ENCODE measurements around the gene SMC5. TPM values are rescaled to one million over a fixed set of nuclear protein-coding genes. Genes with fewer than 3 reads are reported as not detected.

SMC5 gene
- total RNA-seq, 1 experiment from 2014 or later: 7.7 TPM

- POLR2A ChIA-PET: no interaction called here
Measured at GRCh38 chr9:70395652-70396051, 136.9 kb downstream of the SMC5 start.

GRCh38 chr9:70398145-70398556, 139.4 kb downstream of the SMC5 start:
- Mint-ChIP-seq H3K4me3 (ENCODE audit: unreplicated experiment) (no peak overlapping the region), H3K27me3 (ENCODE audit: insufficient read depth, unreplicated experiment) (no peaks in the 10 kb centered on the region), H3K9me3 (ENCODE audit: unreplicated experiment) (no peaks in the 10 kb centered on the region), H3K27ac (ENCODE audit: unreplicated experiment) (no peak overlapping the region), H3K4me1 (ENCODE audit: low read depth, unreplicated experiment) (no peaks in the 10 kb centered on the region), H3K36me3 (ENCODE audit: insufficient read depth, unreplicated experiment) (no peaks in the 10 kb centered on the region)
- no peak for DNase-seq
- no peaks in the 10 kb centered on the region for H3K27me3 ChIP-seq (replicated peaks; ENCODE audit: control insufficient read depth, insufficient read depth, low read length)
- intact Hi-C loops (cut with micrococcal nuclease; ENCODE audit: unreplicated experiment): no loop called here
- no peak overlapping the region for H3K4me3 ChIP-seq (ENCODE audit: low read depth, low read length)
- no peaks in the 10 kb centered on the region for H3K36me3 ChIP-seq (ENCODE audit: control insufficient read depth, insufficient read depth, low read length)
- H3K9me3 ChIP-seq: no peaks in the 10 kb centered on the region
- TF ChIP-seq, protein P1, sequence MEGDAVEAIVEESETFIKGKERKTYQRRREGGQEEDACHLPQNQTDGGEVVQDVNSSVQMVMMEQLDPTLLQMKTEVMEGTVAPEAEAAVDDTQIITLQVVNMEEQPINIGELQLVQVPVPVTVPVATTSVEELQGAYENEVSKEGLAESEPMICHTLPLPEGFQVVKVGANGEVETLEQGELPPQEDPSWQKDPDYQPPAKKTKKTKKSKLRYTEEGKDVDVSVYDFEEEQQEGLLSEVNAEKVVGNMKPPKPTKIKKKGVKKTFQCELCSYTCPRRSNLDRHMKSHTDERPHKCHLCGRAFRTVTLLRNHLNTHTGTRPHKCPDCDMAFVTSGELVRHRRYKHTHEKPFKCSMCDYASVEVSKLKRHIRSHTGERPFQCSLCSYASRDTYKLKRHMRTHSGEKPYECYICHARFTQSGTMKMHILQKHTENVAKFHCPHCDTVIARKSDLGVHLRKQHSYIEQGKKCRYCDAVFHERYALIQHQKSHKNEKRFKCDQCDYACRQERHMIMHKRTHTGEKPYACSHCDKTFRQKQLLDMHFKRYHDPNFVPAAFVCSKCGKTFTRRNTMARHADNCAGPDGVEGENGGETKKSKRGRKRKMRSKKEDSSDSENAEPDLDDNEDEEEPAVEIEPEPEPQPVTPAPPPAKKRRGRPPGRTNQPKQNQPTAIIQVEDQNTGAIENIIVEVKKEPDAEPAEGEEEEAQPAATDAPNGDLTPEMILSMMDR (IDR thresholded peaks at IDR 0.05; ENCODE audit: insufficient read depth in 1 of 2, low read depth in 1 of 2, low read length in 1 of 2, severe bottlenecking in 1 of 2, unreplicated experiment in 1 of 2): no peak
- ChIA-PET POLR2A (no interaction called here), CTCF (no interaction called here)
- BruUV-seq (replicated peaks): no TSS peak
- H3K4me1 ChIP-seq: no peaks in the 10 kb centered on the region

More at GRCh38 chr9:70395652-70396051, 136.9 kb downstream of the SMC5 start:
- Histone ChIP-seq H3K36me3 (ENCODE audit: control insufficient read depth, insufficient read depth, low read length) (no peaks in the 10 kb centered on the region), H3K9me3 (no peaks in the 10 kb centered on the region), H3K4me3 (ENCODE audit: low read depth, low read length) (no peak overlapping the region), H3K4me1 (no peaks in the 10 kb centered on the region), H3K27me3 (replicated peaks; ENCODE audit: control insufficient read depth, insufficient read depth, low read length) (no peaks in the 10 kb centered on the region)
- no TSS peak for BruUV-seq (replicated peaks)
- Mint-ChIP-seq H3K4me3 (ENCODE audit: unreplicated experiment) (no peak overlapping the region), H3K4me1 (ENCODE audit: low read depth, unreplicated experiment) (no peaks in the 10 kb centered on the region), H3K9me3 (ENCODE audit: unreplicated experiment) (no peaks in the 10 kb centered on the region), H3K36me3 (ENCODE audit: insufficient read depth, unreplicated experiment) (no peaks in the 10 kb centered on the region), H3K27me3 (ENCODE audit: insufficient read depth, unreplicated experiment) (no peaks in the 10 kb centered on the region), H3K27ac (ENCODE audit: unreplicated experiment) (no peak overlapping the region)
- intact Hi-C loops (cut with micrococcal nuclease; ENCODE audit: unreplicated experiment): no loop called here
- no peak for DNase-seq
- TF ChIP-seq, protein P1 (IDR thresholded peaks at IDR 0.05; ENCODE audit: insufficient read depth in 1 of 2, low read depth in 1 of 2, low read length in 1 of 2, severe bottlenecking in 1 of 2, unreplicated experiment in 1 of 2): no peak
- CTCF ChIA-PET: no interaction called here

DNA sequence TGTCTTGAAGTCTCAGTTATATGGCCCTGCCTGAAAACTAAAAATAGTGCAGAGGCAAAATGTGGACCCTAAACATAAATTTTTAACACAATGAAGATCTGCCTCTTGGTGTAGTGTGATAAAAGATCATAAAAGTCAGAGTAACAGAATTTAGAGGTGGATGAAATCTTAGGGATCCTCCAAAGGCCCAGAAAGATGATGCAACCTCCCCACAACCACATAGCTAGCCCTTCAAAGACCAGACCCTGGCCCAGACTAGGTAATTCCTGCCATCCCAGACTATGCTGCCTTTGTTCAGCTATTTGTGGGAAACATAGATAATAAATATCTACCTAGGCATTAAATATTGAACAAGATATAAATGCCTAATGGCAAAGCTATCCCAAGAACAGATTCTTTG, 140.4 kb downstream of the SMC5 start:
- H3K4me1 Mint-ChIP-seq (ENCODE audit: low read depth, unreplicated experiment): no peaks in the 10 kb centered on the region
- ChIA-PET CTCF (no interaction called here), POLR2A (no interaction called here)
- no TSS peak for BruUV-seq (replicated peaks)
- intact Hi-C loops (cut with micrococcal nuclease; ENCODE audit: unreplicated experiment): no loop called here
- no peaks in the 10 kb centered on the region for H3K36me3 ChIP-seq (ENCODE audit: control insufficient read depth, insufficient read depth, low read length)
- no peaks in the 10 kb centered on the region for H3K4me1 ChIP-seq
- no peaks in the 10 kb centered on the region for H3K36me3 Mint-ChIP-seq (ENCODE audit: insufficient read depth, unreplicated experiment)
- no peak for DNase-seq
- TF ChIP-seq, protein P1 (IDR thresholded peaks at IDR 0.05; ENCODE audit: insufficient read depth in 1 of 2, low read depth in 1 of 2, low read length in 1 of 2, severe bottlenecking in 1 of 2, unreplicated experiment in 1 of 2): no peak
- H3K4me3 Mint-ChIP-seq (ENCODE audit: unreplicated experiment): no peak overlapping the region
- no peak overlapping the region for H3K27ac Mint-ChIP-seq (ENCODE audit: unreplicated experiment)
- H3K27me3 ChIP-seq (replicated peaks; ENCODE audit: control insufficient read depth, insufficient read depth, low read length): no peaks in the 10 kb centered on the region
- no peak overlapping the region for H3K4me3 ChIP-seq (ENCODE audit: low read depth, low read length)
- H3K9me3 ChIP-seq: no peaks in the 10 kb centered on the region
- no peaks in the 10 kb centered on the region for H3K9me3 Mint-ChIP-seq (ENCODE audit: unreplicated experiment)
- H3K27me3 Mint-ChIP-seq (ENCODE audit: insufficient read depth, unreplicated experiment): no peaks in the 10 kb centered on the region

Data from Caco-2 (cell line).